Lung (tissue), 12 donors: Measurements from ENCODE around the gene GUCD1. TPM values are rescaled to one million over a fixed set of nuclear protein-coding genes. Genes with fewer than 3 reads are reported as not detected.

Experiments used
- ATAC-seq: fragments of 200-7000 bp; cut with Tn5 transposase; one replicate; pipeline ENCODE4 v1.9.1; 2020; ENCODE audit warnings: moderate number of reproducible peaks; ENCODE audit not compliant: insufficient read depth, low FRiP score
- DNase-seq, 3 donors: peaks; one replicate each; pipeline ENCODE4 v3.0.0-alpha.2; 2013 to 2017
- H3K27ac ChIP-seq, 2 donors: one replicate each; pipeline ENCODE4 v1.5.1; 2013; ENCODE audit warnings: mild to moderate bottlenecking in 2 of 2, moderate library complexity in 2 of 2, control low read depth in 1 of 2, inconsistent platforms in 1 of 2, low read depth in 1 of 2, low read length in 1 of 2
- H3K27me3 ChIP-seq, 3 donors: one replicate each; pipeline ENCODE4 v1.5.1; 2013; ENCODE audit warnings: low read length in 2 of 3; ENCODE audit not compliant: control insufficient read depth in 3 of 3, insufficient read depth in 3 of 3
- H3K36me3 ChIP-seq, 4 donors: one replicate each; pipeline ENCODE4 v1.5.1; 2013; ENCODE audit warnings: low read length in 4 of 4, mild to moderate bottlenecking in 1 of 4, moderate library complexity in 1 of 4; ENCODE audit not compliant: control insufficient read depth in 4 of 4, insufficient read depth in 4 of 4
- H3K4me1 ChIP-seq, 5 donors: one replicate each; pipeline ENCODE4 v1.5.1; 2013; ENCODE audit warnings: low read length in 5 of 5, mild to moderate bottlenecking in 2 of 5, moderate library complexity in 1 of 5; ENCODE audit not compliant: control insufficient read depth in 5 of 5, insufficient read depth in 5 of 5
- H3K4me3 ChIP-seq: one replicate; pipeline ENCODE4 v1.5.1; 2013; ENCODE audit warnings: mild to moderate bottlenecking, control low read depth, moderate library complexity
- H3K9ac ChIP-seq, 2 donors: one replicate each; pipeline ENCODE4 v1.5.1; 2013; ENCODE audit warnings: low read length in 2 of 2, control low read depth in 1 of 2; ENCODE audit not compliant: insufficient read depth in 1 of 2
- H3K9me3 ChIP-seq, 4 donors: one replicate each; pipeline ENCODE4 v1.5.1; 2013; ENCODE audit warnings: low read length in 3 of 4, mild to moderate bottlenecking in 1 of 4, moderate library complexity in 1 of 4; ENCODE audit not compliant: control insufficient read depth in 4 of 4, insufficient read depth in 3 of 4
- WGBS, 2 donors: extraction: QIAGEN DNeasy Blood & Tissue Kit; methylation state at CpG; one replicate each; pipeline ENCODE4 v1.1.7; 2013; 5-methylcytosine and 5-hydroxymethylcytosine counted together
- polyA plus RNA-seq, 2 donors: library from polyadenylated mRNA; stranded (reverse); fragments of 200-250 nt; gene quantifications; one replicate each; pipeline ENCODE4 v1.2.1, GENCODE V29; 2013
- total RNA-seq, 2 donors: library from RNA; depleted of rRNA in 1 of 2; stranded (reverse); fragments of >200 nt in 1 of 2; gene quantifications; one replicate each; pipeline ENCODE4 v1.2.1, GENCODE V29; 2014 to 2021
- TF ChIP-seq, protein P1 (sequence below): IDR thresholded peaks from 2 replicates; pipeline ENCODE4 v1.5.1; 2012; ENCODE audit warnings: mild to moderate bottlenecking; ENCODE audit errors: control extremely low read depth, extremely low read depth
- donor health status: control.
- donor health status: control.
- donor health status: Bipolar disorder and iron deficiency.
- donor health status: healthy.
- donor health status: DM: yes; HTN: yes; CAD: no.

The GUCD1 gene
- total and polyA plus RNA-seq, 4 donors, result 87.8 to 130 (median 107) TPM

DNA sequence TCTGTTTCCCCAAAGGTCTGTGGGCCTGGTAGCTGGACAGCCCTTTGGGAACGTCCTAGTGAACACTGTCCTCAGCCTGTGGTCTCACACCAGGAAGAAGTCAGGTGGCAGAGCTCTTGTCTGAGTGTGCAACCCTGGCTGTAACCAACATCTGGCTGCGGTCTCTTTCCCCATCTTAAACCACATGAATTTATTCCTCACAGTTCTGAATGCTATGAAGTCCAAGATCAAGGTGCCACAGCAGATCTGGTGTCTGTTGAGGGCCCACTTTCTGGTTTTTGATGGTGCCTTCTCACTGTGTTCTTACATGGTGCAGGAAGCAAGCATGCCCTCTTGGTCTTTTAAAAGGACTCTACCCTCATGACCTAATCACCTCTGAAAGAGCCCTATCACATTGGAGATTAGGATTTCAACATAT, 57.1 kb downstream of the GUCD1 start:
- ATAC-seq, result no peak
- peaks cover 0 to 6% (median 0%) of the 10 kb centered on the region in 4 donors for H3K9me3 ChIP-seq
- TF ChIP-seq, protein P1, sequence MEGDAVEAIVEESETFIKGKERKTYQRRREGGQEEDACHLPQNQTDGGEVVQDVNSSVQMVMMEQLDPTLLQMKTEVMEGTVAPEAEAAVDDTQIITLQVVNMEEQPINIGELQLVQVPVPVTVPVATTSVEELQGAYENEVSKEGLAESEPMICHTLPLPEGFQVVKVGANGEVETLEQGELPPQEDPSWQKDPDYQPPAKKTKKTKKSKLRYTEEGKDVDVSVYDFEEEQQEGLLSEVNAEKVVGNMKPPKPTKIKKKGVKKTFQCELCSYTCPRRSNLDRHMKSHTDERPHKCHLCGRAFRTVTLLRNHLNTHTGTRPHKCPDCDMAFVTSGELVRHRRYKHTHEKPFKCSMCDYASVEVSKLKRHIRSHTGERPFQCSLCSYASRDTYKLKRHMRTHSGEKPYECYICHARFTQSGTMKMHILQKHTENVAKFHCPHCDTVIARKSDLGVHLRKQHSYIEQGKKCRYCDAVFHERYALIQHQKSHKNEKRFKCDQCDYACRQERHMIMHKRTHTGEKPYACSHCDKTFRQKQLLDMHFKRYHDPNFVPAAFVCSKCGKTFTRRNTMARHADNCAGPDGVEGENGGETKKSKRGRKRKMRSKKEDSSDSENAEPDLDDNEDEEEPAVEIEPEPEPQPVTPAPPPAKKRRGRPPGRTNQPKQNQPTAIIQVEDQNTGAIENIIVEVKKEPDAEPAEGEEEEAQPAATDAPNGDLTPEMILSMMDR, result no peak
- no peak overlapping the region for H3K27ac ChIP-seq
- 40 to 70% methylated on average over 2 of the region's 2 CpGs for WGBS, 2 donors
- H3K27me3 ChIP-seq, result peaks cover 0 to 12% (median 10%) of the 10 kb centered on the region in 3 donors
- no peak overlapping the region for H3K9ac ChIP-seq
- no peak for DNase-seq
- peaks cover 0 to 15% (median 0%) of the 10 kb centered on the region in 5 donors for H3K4me1 ChIP-seq
- H3K36me3 ChIP-seq, result no peaks in the 10 kb centered on the region
- no peak overlapping the region for H3K4me3 ChIP-seq

DNA sequence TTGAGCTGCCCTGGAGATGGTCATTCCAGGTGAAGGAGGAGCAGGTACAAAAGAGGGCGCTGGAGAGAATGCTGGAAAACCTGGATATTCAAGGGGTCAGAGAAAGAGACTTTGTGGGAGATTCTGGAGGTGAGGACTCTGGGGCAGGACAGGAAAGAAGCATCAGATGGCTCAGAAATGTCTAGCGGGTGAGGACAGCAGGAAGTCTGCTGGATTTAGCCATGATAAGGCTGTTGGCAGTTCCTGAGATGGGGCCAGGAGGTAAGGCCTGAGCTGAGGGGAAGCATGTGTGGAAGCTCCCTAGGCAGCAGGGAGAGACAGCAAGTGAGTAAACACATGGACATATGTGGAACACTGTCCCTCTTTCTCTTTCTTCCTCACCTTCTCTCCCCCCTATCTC, 58.3 kb downstream of the GUCD1 start:
- no peak overlapping the region for H3K27ac ChIP-seq
- no peaks in the 10 kb centered on the region for H3K36me3 ChIP-seq
- TF ChIP-seq, protein P1, result no peak
- H3K4me1 ChIP-seq, result peaks cover 0 to 15% (median 0%) of the 10 kb centered on the region in 5 donors
- peaks cover 0 to 12% (median 10%) of the 10 kb centered on the region in 3 donors for H3K27me3 ChIP-seq
- no peak overlapping the region for H3K4me3 ChIP-seq
- peaks cover 0 to 6% (median 0%) of the 10 kb centered on the region in 4 donors for H3K9me3 ChIP-seq
- WGBS, 2 donors, result 60 to 89% methylated on average over 2 of the region's 2 CpGs
- H3K9ac ChIP-seq, result no peak overlapping the region
- DNase-seq (no peak), ATAC-seq (no peak)

DNA sequence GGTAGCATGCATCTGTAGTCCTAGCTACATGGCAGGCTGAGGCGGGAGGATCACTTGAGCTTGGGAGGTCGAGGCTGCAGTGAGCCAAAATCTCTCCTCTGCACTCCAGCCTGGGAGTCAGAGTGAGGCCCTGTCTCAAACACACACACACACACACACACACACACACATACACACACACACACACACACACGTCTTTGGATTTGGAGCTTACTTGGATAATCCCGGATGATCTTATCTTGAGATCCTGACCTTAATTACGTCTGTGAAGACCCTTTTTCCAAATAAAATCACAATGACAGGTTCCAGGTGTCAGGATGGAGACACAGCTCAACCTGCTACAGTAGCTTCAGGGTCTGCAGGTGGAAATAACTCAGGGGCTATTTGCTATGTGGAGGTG, 58.7 kb downstream of the GUCD1 start:
- TF ChIP-seq, protein P1, result no peak
- Histone ChIP-seq H3K9me3 (peaks cover 0 to 6% (median 0%) of the 10 kb centered on the region in 4 donors), H3K4me1 (peaks cover 0 to 15% (median 0%) of the 10 kb centered on the region in 5 donors), H3K36me3 (no peaks in the 10 kb centered on the region), H3K4me3 (no peak overlapping the region), H3K9ac (no peak overlapping the region), H3K27me3 (peaks cover 0 to 12% (median 10%) of the 10 kb centered on the region in 3 donors), H3K27ac (no peak overlapping the region)
- DNase-seq (no peak), ATAC-seq (no peak)
- 90 to 91% methylated on average over 5 of the region's 5 CpGs for WGBS, 2 donors

DNA sequence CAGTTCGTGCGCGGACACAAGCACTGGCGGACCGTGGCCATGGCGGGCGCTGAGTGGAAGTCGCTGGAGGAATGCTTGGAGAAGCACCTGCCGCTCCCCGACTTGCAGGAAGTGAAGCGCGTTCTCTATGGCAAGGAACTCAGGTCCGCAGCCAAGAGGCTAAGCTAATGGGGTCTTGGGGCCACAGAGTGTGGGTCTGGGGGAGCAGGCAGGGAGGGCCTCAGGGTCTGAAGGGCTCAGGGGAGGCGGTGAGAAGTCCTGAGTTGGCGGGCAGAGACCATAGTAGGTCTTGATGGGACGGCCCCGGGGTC, 59.6 kb downstream of the GUCD1 start:
- Histone ChIP-seq H3K36me3 (no peaks in the 10 kb centered on the region), H3K4me1 (peaks cover 0 to 15% (median 0%) of the 10 kb centered on the region in 5 donors), H3K4me3 (no peak overlapping the region), H3K9ac (no peak overlapping the region), H3K27ac (no peak overlapping the region), H3K9me3 (peaks cover 0 to 6% (median 0%) of the 10 kb centered on the region in 4 donors), H3K27me3 (peaks cover 0 to 12% (median 10%) of the 10 kb centered on the region in 3 donors)
- DNase-seq, result no peak
- ATAC-seq, result no peak
- WGBS, 2 donors, result 94 to 97% methylated on average over 17 of the region's 17 CpGs
- TF ChIP-seq, protein P1, result no peak
